ENCODE results near the gene S100P. TPM values are rescaled to one million over a fixed set of nuclear protein-coding genes. Genes with fewer than 3 reads are reported as not detected.

Gene S100P
- total RNA-seq, 2 experiments from 2014 or later: 3.4 to 4.3 TPM

GRCh38 chr4:6692379-6692778 is 1.3 kb upstream of the S100P start:
- H3K27ac Mint-ChIP-seq: peak overlapping the region; percentile 92
- no peak for ATAC-seq
- no peaks in the 10 kb centered on the region for H3K9me3 Mint-ChIP-seq
- ChIA-PET CTCF (interaction anchor here (1.1 to 2.9 kb wide), 5 partner anchors 9 to 19 kb away, joined by 3 to 8 read pairs (median 6); a partner anchor contains a TSS), POLR2A (interaction anchor here (1.5 to 6.9 kb wide), 3 partner anchors 16 to 23 kb away, joined by 5 to 74 read pairs (median 10); partner anchors contain the start of genes BLOC1S4 and MRFAP1L1)
- TF ChIP-seq CTCF (IDR thresholded peaks at IDR 0.05): no peak
- intact Hi-C loops (cut with micrococcal nuclease): no loop called here
- H3K27me3 Mint-ChIP-seq: no peaks in the 10 kb centered on the region
- peaks cover 88% of the 10 kb centered on the region for H3K4me1 Mint-ChIP-seq (ENCODE audit: low read depth)
- DNase-seq: no peak
- H3K4me3 Mint-ChIP-seq: no peak overlapping the region
- H3K36me3 Mint-ChIP-seq (ENCODE audit: low read depth): no peaks in the 10 kb centered on the region

- Mint-ChIP-seq H3K36me3 (ENCODE audit: low read depth) (no peaks in the 10 kb centered on the region), H3K27me3 (no peaks in the 10 kb centered on the region), H3K9me3 (no peaks in the 10 kb centered on the region), H3K27ac (peak overlapping the region; percentile 92), H3K4me3 (no peak overlapping the region), H3K4me1 (ENCODE audit: low read depth) (peaks cover 85% of the 10 kb centered on the region)
- POLR2A ChIA-PET: interaction anchor here (1.5 to 6.9 kb wide), 3 partner anchors 16 to 23 kb away, joined by 5 to 74 read pairs (median 10); partner anchors contain the start of genes BLOC1S4 and MRFAP1L1
- intact Hi-C loops (cut with micrococcal nuclease): no loop called here
- CTCF ChIA-PET: interaction anchor here (0.9 to 2.9 kb wide), 6 partner anchors 9 to 19 kb away, joined by 3 to 8 read pairs (median 4); a partner anchor contains a TSS
- no peak for DNase-seq
- no peak for ATAC-seq
- TF ChIP-seq CTCF (IDR thresholded peaks at IDR 0.05): no peak
Observed at GRCh38 chr4:6692806-6693205, 872 bp upstream of the S100P start.

- intact Hi-C loops (cut with micrococcal nuclease): no loop called here
- DNase-seq: peak; percentile 44
- ChIA-PET POLR2A (interaction anchor here (0.8 to 3.6 kb wide), 8 partner anchors 15 to 90 kb away, joined by 3 to 26 read pairs (median 8); partner anchors contain the start of genes MRFAP1 and MRFAP1L1), CTCF (interaction anchor here (1.0 kb wide), 2 partner anchors 15 to 20 kb away, joined by 4 to 7 read pairs; partner anchors contain the start of gene MRFAP1L1)
- Mint-ChIP-seq H3K4me1 (ENCODE audit: low read depth) (peaks cover 80% of the 10 kb centered on the region), H3K4me3 (peak overlapping the region; percentile 65), H3K27ac (peak overlapping the region; percentile 92), H3K27me3 (no peaks in the 10 kb centered on the region), H3K36me3 (ENCODE audit: low read depth) (no peaks in the 10 kb centered on the region), H3K9me3 (no peaks in the 10 kb centered on the region)
- TF ChIP-seq CTCF (IDR thresholded peaks at IDR 0.05): no peak
- ATAC-seq: peak; percentile 29
Observed at GRCh38 chr4:6694177-6694901, 661 bp downstream of the S100P start.

GRCh38 chr4:6695660-6696610 is 2.3 kb downstream of the S100P start:
- Mint-ChIP-seq H3K27me3 (no peaks in the 10 kb centered on the region), H3K27ac (peak overlapping the region; percentile 92), H3K9me3 (no peaks in the 10 kb centered on the region), H3K36me3 (ENCODE audit: low read depth) (peaks cover 1% of the 10 kb centered on the region), H3K4me3 (peak overlapping the region; percentile 38), H3K4me1 (ENCODE audit: low read depth) (peaks cover 74% of the 10 kb centered on the region)
- intact Hi-C loops (cut with micrococcal nuclease): no loop called here
- POLR2A ChIA-PET: interaction anchor here (0.9 to 3.6 kb wide), 10 partner anchors 13 to 89 kb away, joined by 3 to 26 read pairs (median 8); partner anchors contain the start of genes BLOC1S4 and MRFAP1L1
- no peak for TF ChIP-seq CTCF (IDR thresholded peaks at IDR 0.05)
- DNase-seq (peak; percentile 61), ATAC-seq (peak; percentile 66)
- CTCF ChIA-PET: interaction anchor here (1.2 to 8.5 kb wide), 7 partner anchors 9 to 55 kb away, joined by 3 to 102 read pairs (median 4); partner anchors contain the start of gene MRFAP1L1
